EL (cell line): Measurements from ENCODE around the gene ZNF534.
A peak's percentile ranks its signal among the peaks of the same experiment; 100 is the strongest.
"Not testable (repeated sequence)": the region's sequence is repeated elsewhere in the genome, so short reads cannot be mapped to it uniquely, and the experiment has no call there.

Experiments
- DNase-seq: peaks from one replicate; pipeline ENCODE4 v3.0.0-alpha.2; 2016

The ZNF534 gene

GRCh38 chr19:52428937-52429336 lies at the start of gene ZNF534:
TSS of gene ZNF534 (plus strand) at chr19:52429148. CDS start at chr19:52431475, 2,327 bp downstream.
- no peak for DNase-seq

GRCh38 chr19:52391135-52391534 lies 37.8 kb upstream of the ZNF534 start:
- no peak for DNase-seq

DNA sequence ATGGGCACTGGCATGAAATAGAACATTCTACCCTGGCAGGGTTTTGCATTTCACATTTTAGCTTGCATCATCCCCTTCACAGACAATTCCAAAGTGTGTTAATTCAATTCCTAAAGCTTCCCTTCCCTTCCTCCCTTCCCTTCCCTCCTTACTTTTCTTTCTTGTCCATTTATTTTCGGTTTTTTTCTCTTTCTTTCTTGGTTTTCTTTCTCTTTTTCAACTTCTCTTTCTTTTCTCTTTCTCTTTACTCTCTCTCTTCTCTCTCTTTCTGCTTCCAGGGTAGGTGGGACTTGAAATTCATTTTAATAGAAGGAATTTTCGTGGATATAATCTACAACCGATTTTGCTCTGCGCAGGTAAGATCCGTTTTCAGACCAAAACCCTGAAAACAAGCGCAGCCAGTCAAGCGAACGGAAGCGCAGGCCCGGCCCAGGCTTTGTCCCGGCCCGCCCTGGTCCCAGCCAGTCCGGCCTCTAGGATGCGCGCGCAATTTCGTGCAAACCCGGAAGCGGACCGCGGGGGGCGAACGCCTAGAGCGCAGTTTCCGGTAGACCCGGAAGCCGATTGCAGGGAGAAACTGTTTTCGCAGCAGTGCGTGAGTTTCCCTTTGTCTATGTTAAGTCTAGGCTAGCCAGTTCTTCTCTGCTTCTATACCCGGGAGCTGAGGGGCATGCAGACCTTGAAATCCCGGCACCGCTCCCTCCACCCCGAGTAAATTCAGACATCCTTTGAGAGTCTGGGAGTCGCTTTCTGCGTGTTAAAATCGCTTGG lies 31.5 kb upstream of the ZNF534 start, which contains the start of gene ZNF528:
Gene ZNF528, plus strand, starts transcription at position 540 of the 771 bp plus-strand sequence. CDS start 4,165 bp downstream, outside the sequence.
- DNase-seq: peak; percentile 94

GRCh38 chr19:52398081-52398441 lies 30.9 kb upstream of the ZNF534 start:
- DNase-seq: peak; percentile 21

DNA sequence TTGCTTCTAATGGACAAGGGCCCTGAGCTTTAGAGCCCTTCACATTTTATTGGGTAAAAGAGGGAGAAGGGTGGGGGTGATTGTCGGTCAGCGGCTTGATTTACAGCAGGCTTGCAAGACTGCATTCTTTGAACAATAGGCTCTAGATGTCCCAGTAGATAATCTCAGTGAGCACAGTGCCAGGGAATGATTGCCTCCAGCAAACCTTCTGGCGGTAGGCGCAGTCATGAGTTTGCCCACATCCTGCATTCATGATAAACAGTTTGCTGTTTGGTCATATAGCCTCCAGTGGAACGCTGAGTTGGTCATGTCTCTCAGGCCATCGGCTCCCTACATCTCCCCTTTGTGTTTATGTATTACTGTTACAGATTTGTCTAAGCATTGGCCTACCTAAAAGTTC lies 18.7 kb upstream of the ZNF534 start:
- no peak for DNase-seq

- DNase-seq: no peak
Observed at GRCh38 chr19:52415711-52416110, 13.2 kb upstream of the ZNF534 start.

- no peak for DNase-seq
Observed at GRCh38 chr19:52442179-52442578, 13.2 kb downstream of the ZNF534 start.

DNA sequence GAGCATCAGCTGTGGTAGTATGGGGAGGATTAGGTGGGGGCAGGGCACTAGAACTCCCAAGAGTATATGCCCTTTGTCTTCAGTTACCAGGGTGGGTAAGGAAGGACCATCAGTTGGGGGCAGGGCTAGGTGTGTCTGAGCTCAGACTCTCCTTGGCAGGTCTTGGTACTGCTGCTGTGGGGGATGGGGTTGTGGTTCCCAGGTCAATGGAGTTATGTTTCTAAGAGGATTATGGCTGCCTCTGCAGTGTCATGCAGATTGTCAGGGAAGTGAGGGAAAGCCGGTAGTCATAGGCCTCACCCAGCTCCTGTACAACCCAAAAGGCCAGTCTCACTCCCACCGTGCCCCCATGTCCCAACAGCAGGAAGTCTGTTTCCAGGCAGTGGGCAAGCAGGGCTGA lies 15.6 kb downstream of the ZNF534 start:
- no peak for DNase-seq

DNA sequence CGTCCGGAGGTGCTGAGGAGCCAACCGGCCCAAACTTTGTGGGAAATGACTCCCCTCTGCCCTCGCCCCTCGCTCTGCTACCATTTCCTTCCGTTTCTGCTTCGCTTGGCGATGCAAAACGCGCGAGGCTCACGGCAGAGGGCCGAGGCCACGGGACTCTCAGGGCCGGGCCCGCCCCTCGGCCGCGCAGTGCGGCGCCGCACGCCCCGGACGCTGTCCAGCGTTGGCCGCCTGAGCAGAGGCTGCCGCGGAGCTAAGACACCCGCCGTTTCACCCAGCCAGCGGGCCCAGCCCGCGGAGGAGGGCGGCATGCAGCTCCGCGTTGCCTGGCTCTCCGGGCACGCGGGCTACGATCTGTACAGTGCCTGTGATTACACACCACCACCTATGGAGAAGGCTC lies 22.3 kb downstream of the ZNF534 start:
- no peak for DNase-seq

DNA sequence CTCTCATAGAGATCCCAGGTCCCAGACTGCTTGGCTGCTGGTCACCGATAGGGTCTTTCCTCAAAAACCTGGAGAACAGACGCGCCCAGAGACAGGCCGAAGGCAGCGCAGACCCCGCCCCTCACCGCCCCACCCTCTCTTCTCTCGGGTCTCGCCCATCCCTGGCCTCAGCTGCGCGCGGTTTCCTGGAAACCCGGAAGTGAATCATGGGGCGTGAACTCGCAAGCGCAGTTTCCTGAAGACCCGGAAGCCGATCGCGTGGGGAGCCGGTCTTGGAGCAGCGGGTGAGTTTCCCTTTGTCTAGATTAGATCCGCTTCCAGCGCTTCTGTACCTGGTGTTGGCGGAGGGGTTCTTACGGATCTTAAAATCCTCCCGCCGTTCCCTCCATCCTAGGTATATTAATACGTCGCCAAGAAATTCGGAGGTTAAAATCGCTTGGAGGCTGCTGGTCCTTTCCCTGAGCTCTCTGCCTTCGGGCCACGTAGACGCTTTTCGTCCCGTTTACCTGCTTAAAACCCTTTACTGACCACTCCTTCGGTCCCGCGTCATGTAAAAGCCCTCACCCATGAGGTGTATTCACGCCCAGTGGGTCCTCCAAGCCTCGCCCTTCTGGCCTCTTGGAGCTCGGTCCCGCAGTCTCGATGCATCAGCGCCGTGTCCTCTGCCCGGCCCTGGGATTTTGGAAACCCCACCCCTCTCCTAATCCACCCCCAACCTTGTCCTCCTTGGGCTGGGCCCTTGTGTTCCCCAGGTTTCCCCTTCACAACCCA lies 24.6 kb downstream of the ZNF534 start, which contains the start of gene ZNF578:
Gene ZNF578, plus strand, starts transcription at position 230 of the 771 bp plus-strand sequence. CDS start 48,293 bp downstream, outside the sequence.
- peak; percentile 87 for DNase-seq

DNA sequence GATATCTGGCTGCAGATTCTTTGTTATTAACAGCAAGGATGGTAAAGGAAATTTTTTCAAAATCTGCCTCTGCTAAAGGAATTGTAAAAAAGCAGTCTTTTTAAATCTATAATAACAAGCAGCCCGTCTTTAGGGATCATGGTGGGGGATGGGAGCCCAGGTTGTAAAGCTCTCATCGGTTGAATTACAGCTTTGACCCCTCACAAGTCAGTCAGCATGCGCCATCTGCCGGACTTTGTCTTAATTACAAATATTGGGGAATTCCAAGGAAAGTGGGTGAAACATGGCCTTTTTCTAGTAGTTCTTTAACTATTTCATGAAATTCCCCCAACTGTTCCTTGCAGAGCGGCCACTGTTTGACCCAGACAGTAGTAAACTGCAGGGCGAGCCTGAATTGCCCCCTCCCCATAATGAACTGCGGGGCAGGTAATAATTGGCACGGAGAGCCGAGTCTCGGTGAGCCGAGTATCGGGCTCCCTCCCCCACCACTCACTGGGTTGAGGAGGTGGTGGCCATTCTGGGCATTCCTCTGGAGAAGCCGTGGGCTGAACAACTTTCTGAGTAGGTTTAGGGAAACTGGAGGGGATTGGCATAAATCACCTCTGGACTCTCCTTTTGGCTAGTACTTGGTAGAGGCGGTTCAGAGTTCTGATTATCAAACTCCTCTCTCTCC lies 36.0 kb downstream of the ZNF534 start:
- DNase-seq: no peak

- no peak for DNase-seq
Observed at GRCh38 chr19:52473655-52474350, 44.9 kb downstream of the ZNF534 start.

DNA sequence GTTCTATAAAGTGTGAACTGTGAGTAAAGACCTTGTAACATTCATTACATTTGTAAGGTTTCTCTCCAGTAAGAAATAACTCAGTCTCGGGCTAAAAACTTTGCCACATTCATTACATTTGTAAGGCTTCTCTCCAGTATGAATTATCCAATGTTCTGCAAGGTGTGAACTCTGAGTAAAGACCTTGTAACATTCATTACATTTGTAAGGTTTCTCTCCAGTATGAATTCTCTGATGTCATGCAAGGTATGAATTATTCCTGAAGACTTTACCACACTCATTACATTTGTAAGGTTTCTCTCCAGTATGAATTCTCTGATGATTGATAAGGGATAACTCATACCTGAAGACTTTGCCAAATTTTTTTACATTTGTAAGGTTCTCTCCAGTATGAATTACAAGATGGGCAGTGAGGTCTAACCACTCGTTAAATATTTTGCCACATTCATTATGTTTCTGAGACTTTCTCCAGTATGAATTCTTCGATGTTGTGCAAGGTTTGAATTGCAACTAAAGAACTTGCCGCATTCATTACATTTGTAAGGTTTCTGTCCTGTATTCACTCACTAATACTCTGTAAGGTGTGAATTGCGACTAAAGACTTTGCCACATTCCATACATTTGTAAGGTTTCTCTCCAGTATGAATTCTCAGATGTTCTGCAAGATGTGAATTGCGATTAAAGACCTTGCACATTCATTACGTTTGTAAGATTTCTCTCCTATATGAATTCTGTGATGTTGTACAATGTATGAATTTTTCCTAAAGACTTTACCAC lies 45.6 kb downstream of the ZNF534 start:
- no peak for DNase-seq

GRCh38 chr19:52484111-52484743 lies 55.3 kb downstream of the ZNF534 start:
- not testable (repeated sequence) for DNase-seq

DNA sequence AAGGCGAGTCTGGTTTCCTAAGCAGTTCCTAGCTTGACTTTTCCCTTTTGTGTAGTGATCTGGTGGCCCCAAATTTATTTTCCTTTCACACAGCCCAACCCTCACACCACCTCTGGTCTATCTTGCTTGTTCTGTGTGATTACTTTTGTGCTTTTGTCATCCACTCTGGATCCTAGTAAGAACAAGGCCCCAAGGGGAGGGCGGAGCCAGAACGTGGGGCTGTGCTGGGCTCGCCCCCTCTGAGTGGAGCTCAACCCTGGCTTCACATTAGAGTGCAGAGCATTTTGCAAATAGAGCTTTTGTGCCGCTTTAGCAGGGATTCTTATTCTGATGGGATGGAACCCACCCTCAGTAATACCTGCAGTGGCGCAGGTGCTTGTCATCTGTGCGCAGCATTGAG lies 56.1 kb downstream of the ZNF534 start:
- not testable (repeated sequence) for DNase-seq

GRCh38 chr19:52485561-52486240 lies 56.8 kb downstream of the ZNF534 start:
- DNase-seq: not testable (repeated sequence)

DNA sequence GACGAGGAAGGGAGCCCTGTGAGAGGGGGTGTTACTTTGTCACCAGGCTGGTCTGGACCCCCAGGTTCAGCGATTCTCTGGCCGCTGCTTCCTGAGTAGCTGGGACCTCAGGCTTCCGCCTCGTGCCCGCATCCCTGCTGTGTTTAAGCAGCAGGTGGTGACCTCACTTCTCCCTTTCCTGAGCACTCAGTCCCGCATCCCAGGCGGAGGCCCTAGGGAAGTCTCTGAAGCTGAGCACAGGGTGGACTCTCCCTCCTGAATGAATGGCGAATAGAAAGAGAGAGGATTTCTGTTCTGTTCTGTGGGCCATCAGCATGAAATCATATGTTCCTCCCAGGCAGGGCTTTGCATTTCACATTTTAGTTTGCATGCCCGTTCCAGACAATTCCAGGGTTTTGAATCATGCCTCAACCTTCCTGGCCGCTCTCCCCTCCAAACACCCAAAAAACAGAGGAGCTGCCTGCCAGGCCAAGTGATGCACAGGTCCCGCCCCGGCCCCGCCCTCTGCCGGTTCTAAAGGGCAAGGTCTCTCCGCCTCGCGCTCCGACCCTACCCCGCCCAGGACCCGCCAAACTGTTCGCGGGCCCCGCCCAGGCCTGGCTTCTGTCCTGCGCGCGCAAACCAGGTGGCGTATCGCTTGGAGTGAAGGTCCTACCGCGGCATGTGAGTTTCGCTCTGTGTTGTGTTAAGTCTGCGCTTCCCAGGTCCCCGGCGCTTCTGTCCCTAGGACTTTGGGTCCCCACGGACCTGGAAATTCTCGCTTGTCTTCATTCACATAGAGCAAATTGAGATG lies 63.4 kb downstream of the ZNF534 start:
- no peak for DNase-seq

DNA sequence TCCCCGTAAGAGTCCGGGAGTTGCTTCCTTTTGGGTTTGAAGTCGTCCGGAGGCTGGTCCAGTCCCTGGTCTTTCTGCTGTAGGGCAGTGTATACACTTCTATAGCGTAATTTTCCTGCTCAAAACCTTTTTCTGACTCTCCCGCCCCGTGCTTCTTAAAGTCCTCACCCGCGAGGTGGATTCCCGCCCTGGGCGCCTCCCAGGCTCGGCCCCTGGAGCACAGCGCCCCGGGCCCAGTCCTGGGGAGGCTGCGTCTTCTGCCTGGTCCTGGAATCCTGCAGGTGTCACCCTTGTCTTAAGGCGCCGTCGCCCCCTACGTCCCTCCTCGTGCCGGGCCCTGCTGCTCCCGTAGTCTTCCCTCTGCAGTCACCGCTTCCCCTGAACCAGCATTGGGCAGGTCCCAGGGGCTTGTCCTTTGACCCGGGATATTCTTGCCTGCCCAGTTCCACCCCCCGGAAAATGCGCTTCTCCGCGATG lies 64.1 kb downstream of the ZNF534 start:
- DNase-seq: no peak

- DNase-seq: peak; percentile 42
Observed at GRCh38 chr19:52494518-52494917, 65.6 kb downstream of the ZNF534 start.

GRCh38 chr19:52498571-52498970 lies 69.6 kb downstream of the ZNF534 start:
- DNase-seq: no peak
